HG03025 (cell line): ENCODE data around the gene SPEG.

ENCODE experiments used
- ATAC-seq: cut with Tn5 transposase; IDR thresholded peaks from one replicate; pipeline ENCODE4 v1.9.1; 2021; ENCODE audit warnings: mild to moderate bottlenecking, moderate library complexity; ENCODE audit not compliant: unreplicated experiment, low FRiP score

SPEG gene

GRCh38 chr2:219508444-219508734 is 73.7 kb downstream of the SPEG start:
- no peak for ATAC-seq

GRCh38 chr2:219508971-219509779 is 74.5 kb downstream of the SPEG start:
- peak; percentile 11 for ATAC-seq

GRCh38 chr2:219509780-219510511 is 75.3 kb downstream of the SPEG start:
- ATAC-seq = peak; percentile 52

GRCh38 chr2:219510512-219511135 is 76.0 kb downstream of the SPEG start:
- no peak for ATAC-seq

- no peak for ATAC-seq
Observed at GRCh38 chr2:219511547-219512325, 77.1 kb downstream of the SPEG start.

- no peak for ATAC-seq
Observed at GRCh38 chr2:219512524-219513216, 78.0 kb downstream of the SPEG start.

- no peak for ATAC-seq
Observed at GRCh38 chr2:219513787-219514186, 79.1 kb downstream of the SPEG start.

GRCh38 chr2:219514196-219514761 is 79.6 kb downstream of the SPEG start, which contains the start of gene ASIC4:
Gene ASIC4 (plus strand): TSS chr2:219514482. CDS start chr2:219514725, 243 bp downstream.
- ATAC-seq = no peak

- ATAC-seq = no peak
Observed at GRCh38 chr2:219514836-219515235, 80.2 kb downstream of the SPEG start.

GRCh38 chr2:219515874-219516629 is 81.4 kb downstream of the SPEG start:
- no peak for ATAC-seq

GRCh38 chr2:219516888-219517287 is 82.2 kb downstream of the SPEG start:
- ATAC-seq = no peak

GRCh38 chr2:219517954-219518778 is 83.5 kb downstream of the SPEG start:
- ATAC-seq = no peak

GRCh38 chr2:219519526-219519916 is 84.9 kb downstream of the SPEG start:
- ATAC-seq = no peak

GRCh38 chr2:219520079-219520478 is 85.4 kb downstream of the SPEG start:
- no peak for ATAC-seq

- ATAC-seq = no peak
Observed at GRCh38 chr2:219521066-219521880, 86.6 kb downstream of the SPEG start.

GRCh38 chr2:219522111-219523030 is 87.7 kb downstream of the SPEG start:
- no peak for ATAC-seq
